Left lung (tissue), 10 donors: ENCODE results near the gene PPP2R2B. TPM values are rescaled to one million over a fixed set of nuclear protein-coding genes. Genes with fewer than 3 reads are reported as not detected.

Experiments used
- ATAC-seq: fragments of 200-7000 bp; cut with Tn5 transposase; one replicate; pipeline ENCODE4 v1.9.1; 2020; ENCODE audit warnings: moderate library complexity
- DNase-seq, 4 donors: peaks; one replicate each; pipeline ENCODE4 v3.0.0-alpha.2; 2013 to 2020
- H3K27ac ChIP-seq, 2 donors: fragments of 200-600 bp; sonication (generic) in 1 of 2; one replicate each; pipeline versions ENCODE4 v1.5.0 to v1.8.0; 2020 to 2021
- H3K27me3 ChIP-seq, 2 donors: fragments of 200-600 bp; sonication (generic) in 1 of 2; one replicate each; pipeline versions ENCODE4 v1.5.0 to v1.8.0; 2020 to 2021
- H3K36me3 ChIP-seq, 2 donors: fragments of 200-600 bp; sonication (generic) in 1 of 2; one replicate each; pipeline versions ENCODE4 v1.5.0 to v1.8.0; 2020 to 2021
- H3K4me1 ChIP-seq, 2 donors: fragments of 200-600 bp; one replicate each; pipeline ENCODE4 v1.8.0; 2021
- H3K4me3 ChIP-seq, 2 donors: fragments of 200-600 bp; sonication (generic) in 1 of 2; one replicate each; pipeline versions ENCODE4 v1.5.0 to v1.8.0; 2020 to 2021; ENCODE audit warnings: mild to moderate bottlenecking in 1 of 2
- H3K9me3 ChIP-seq, 2 donors: fragments of 200-600 bp; sonication (generic) in 1 of 2; one replicate each; pipeline versions ENCODE4 v1.5.0 to v1.8.0; 2020 to 2021
- CTCF ChIP-seq, 2 donors: fragments of 200-600 bp; sonication (generic) in 1 of 2; IDR thresholded peaks; one replicate each; pipeline versions ENCODE4 v1.5.0 to v1.8.0; 2021; ENCODE audit warnings: antibody characterized with exemption in 2 of 2
- intact Hi-C, 2 donors: fragments of 100-400 bp; cut with DNase I; formaldehyde crosslinking; loops; one replicate each; pipeline versions ENCODE4 v1.11.2 to v1.14.2; 2022
- polyA plus RNA-seq, 6 donors: library from polyadenylated mRNA; unstranded; fragments of 120-200 nt; gene quantifications; one replicate each; pipeline ENCODE4 v1.2.1, GENCODE V29; 2013; ENCODE audit not compliant: insufficient read length in 6 of 6
- total RNA-seq, 2 donors: library from RNA; stranded (reverse); fragmentation: NEBNext Ultra II Directional; extraction: Animal tissue kit (Norgen Biotek cat#: 25700); gene quantifications; one replicate each; pipeline ENCODE4 v1.2.1, GENCODE V29; 2021
- donor health status: DM: no; HTN: yes; CAD: no.
- donor health status: DM: no; HTN: no; CAD: no.

The PPP2R2B gene
- total and polyA plus RNA-seq, 8 donors = 0.23 to 1.5 (median 0.43) TPM

GRCh38 chr5:146553446-146553845 lies 325.1 kb downstream of the PPP2R2B start:
- H3K27me3 ChIP-seq = no peaks in the 10 kb centered on the region
- H3K9me3 ChIP-seq = no peaks in the 10 kb centered on the region
- intact Hi-C loops = no loop called here

GRCh38 chr5:146549615-146550014 lies 328.9 kb downstream of the PPP2R2B start:
- Histone ChIP-seq H3K27me3 (no peaks in the 10 kb centered on the region), H3K4me1 (no peaks in the 10 kb centered on the region), H3K27ac (no peak overlapping the region), H3K4me3 (no peak overlapping the region), H3K9me3 (no peaks in the 10 kb centered on the region), H3K36me3 (no peaks in the 10 kb centered on the region)
- intact Hi-C loops = loop anchor here in 1 of 2 donors (10.0 kb wide), 1 partner anchor 415 kb away; no protein-coding TSS in a partner anchor
- no peak for ATAC-seq
- no peak for DNase-seq
- TF ChIP-seq CTCF (IDR thresholded peaks at IDR 0.05) = no peak

More at GRCh38 chr5:146553446-146553845, 325.1 kb downstream of the PPP2R2B start:
- Histone ChIP-seq H3K4me3 (no peak overlapping the region), H3K27ac (no peak overlapping the region), H3K4me1 (no peaks in the 10 kb centered on the region), H3K36me3 (no peaks in the 10 kb centered on the region)
- no peak for TF ChIP-seq CTCF (IDR thresholded peaks at IDR 0.05)
- no peak for ATAC-seq
- DNase-seq = no peak

GRCh38 chr5:146548781-146549449 lies 329.6 kb downstream of the PPP2R2B start:
- H3K4me1 ChIP-seq = no peaks in the 10 kb centered on the region
- no peak for ATAC-seq
- H3K27me3 ChIP-seq = no peaks in the 10 kb centered on the region
- H3K4me3 ChIP-seq = no peak overlapping the region
- no peaks in the 10 kb centered on the region for H3K36me3 ChIP-seq
- no peak for DNase-seq
- no peak for TF ChIP-seq CTCF (IDR thresholded peaks at IDR 0.05)
- intact Hi-C loops = loop anchor here in 1 of 2 donors (10.0 kb wide), 1 partner anchor 416 kb away; no protein-coding TSS in a partner anchor
- no peaks in the 10 kb centered on the region for H3K9me3 ChIP-seq
- H3K27ac ChIP-seq = no peak overlapping the region

GRCh38 chr5:146544232-146544631 lies 334.3 kb downstream of the PPP2R2B start:
- Histone ChIP-seq H3K36me3 (no peaks in the 10 kb centered on the region), H3K4me1 (no peaks in the 10 kb centered on the region), H3K4me3 (no peak overlapping the region), H3K27ac (no peak overlapping the region), H3K27me3 (no peaks in the 10 kb centered on the region), H3K9me3 (no peaks in the 10 kb centered on the region)
- TF ChIP-seq CTCF (IDR thresholded peaks at IDR 0.05) = no peak
- intact Hi-C loops = loop anchor here in 1 of 2 donors (10.0 kb wide), 1 partner anchor 421 kb away; no protein-coding TSS in a partner anchor
- DNase-seq (no peak), ATAC-seq (no peak)

- H3K36me3 ChIP-seq = no peaks in the 10 kb centered on the region
- no peak overlapping the region for H3K4me3 ChIP-seq
- ATAC-seq (peak; percentile 98), DNase-seq (peak; percentile 22 to 81 (median 51))
- peak; percentile 64 to 67 for TF ChIP-seq CTCF (IDR thresholded peaks at IDR 0.05)
- H3K27me3 ChIP-seq = no peaks in the 10 kb centered on the region
- H3K4me1 ChIP-seq = no peaks in the 10 kb centered on the region
- intact Hi-C loops = loop anchor here in 1 of 2 donors (10.0 kb wide), 1 partner anchor 423 kb away; no protein-coding TSS in a partner anchor
- H3K9me3 ChIP-seq = no peaks in the 10 kb centered on the region
- H3K27ac ChIP-seq = no peak overlapping the region
Observed at GRCh38 chr5:146541958-146542849, 336.4 kb downstream of the PPP2R2B start.
